GM18951 (cell line): ENCODE measurements around the gene PSMD2.
"Not testable (repeated sequence)": the region's sequence is repeated elsewhere in the genome, so short reads cannot be mapped to it uniquely, and the experiment has no call there.

Source experiments
- POLR2A ChIP-seq: IDR thresholded peaks from 4 replicates; pipeline ENCODE4 v1.6.1; 2011; ENCODE audit warnings: mild to moderate bottlenecking; ENCODE audit not compliant: insufficient read length, insufficient read depth; ENCODE audit errors: extremely low read depth
- in situ Hi-C: fragments of 300-500 bp; cut with MboI; formaldehyde crosslinking; loops from one replicate; pipeline ENCODE4 v1.12.0; 2022; ENCODE audit warnings: low sequenced_read_pairs, mixed read lengths, inconsistent platforms; ENCODE audit not compliant: unreplicated experiment

The PSMD2 gene

DNA sequence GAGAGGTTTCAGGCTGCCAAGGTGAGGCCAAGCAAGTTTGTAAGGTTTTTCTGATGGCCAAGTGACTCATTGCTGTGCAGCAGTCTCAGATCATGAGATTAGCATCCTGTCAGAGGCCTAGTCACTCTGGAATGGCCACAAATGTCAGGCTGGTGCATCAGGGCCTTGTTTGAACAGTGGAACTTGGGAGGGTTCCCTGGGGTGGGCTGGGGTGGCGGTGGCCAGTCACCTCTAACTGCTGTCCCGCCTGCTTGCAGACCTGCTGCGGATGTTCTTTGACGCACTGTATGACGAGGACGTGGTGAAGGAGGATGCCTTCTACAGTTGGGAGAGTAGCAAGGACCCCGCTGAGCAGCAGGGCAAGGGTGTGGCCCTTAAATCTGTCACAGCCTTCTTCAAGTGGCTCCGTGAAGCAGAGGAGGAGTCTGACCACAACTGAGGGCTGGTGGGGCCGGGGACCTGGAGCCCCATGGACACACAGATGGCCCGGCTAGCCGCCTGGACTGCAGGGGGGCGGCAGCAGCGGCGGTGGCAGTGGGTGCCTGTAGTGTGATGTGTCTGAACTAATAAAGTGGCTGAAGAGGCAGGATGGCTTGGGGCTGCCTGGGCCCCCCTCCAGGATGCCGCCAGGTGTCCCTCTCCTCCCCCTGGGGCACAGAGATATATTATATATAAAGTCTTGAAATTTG is 35.6 kb downstream of the PSMD2 start:
- in situ Hi-C loops: no loop called here
- TF ChIP-seq POLR2A: no peak

DNA sequence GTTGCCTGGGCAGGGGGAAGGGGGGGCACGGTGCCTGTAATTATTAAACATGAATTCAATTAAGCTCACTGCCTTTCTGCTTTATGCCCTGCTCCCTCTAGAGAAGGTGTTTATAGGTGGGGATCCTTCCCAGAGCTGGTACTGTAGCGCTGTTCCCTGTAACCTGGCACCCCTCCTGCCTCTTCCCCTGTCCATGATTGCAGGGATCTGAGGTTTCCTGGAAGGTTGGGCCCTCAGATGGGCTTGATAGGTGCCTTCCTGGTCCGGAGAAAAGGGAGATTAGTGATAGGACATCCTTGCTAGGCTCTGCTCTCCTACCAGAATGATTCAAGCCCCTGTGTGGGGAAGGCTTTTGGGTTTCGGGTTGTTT is 36.2 kb downstream of the PSMD2 start:
- in situ Hi-C loops: no loop called here
- no peak for TF ChIP-seq POLR2A

DNA sequence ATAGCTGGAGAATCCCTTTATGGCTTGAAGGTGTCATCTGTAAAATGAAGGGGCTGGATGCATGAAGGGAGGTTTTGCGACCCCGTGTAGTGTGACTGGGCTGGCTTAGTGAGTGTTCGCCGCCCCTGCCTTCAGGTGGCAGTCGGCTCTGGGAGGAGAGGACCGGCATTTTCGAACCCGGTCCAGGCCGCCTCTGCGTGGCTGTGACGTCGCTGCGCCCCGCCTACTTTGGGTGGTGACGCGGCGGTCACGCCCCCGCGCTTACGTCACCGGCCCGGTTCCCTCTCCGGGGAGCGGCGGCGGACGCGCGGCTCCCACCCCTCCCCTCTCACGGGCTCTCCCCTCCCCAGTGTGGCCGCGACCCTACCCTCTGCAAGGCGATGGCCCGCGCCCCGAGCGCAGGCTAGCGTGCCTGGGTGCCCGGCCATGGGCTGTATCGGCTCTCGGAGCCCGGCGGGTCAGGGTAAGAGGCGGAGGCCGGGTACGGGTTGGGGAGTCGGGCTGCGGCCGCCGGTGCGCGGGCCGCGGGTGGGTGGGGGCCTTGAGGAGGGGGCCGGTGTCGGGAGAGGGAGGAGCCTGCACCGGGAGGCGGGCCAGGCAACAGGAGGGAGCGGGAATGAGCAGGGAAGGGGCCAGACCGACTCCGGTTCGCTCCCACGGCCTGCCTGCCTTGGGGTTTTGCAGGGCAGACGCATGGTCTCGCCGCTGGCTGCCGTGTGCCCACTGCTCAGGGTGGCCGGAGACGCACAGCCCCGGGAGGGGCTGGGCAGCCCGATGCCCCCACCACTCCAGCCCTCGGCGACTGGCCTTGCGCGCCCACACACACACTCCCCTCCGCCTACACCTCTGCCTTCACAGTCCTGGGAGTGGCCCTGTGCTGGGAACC is 36.9 kb downstream of the PSMD2 start:
- TF ChIP-seq POLR2A: peak; percentile 52
- in situ Hi-C loops: no loop called here

DNA sequence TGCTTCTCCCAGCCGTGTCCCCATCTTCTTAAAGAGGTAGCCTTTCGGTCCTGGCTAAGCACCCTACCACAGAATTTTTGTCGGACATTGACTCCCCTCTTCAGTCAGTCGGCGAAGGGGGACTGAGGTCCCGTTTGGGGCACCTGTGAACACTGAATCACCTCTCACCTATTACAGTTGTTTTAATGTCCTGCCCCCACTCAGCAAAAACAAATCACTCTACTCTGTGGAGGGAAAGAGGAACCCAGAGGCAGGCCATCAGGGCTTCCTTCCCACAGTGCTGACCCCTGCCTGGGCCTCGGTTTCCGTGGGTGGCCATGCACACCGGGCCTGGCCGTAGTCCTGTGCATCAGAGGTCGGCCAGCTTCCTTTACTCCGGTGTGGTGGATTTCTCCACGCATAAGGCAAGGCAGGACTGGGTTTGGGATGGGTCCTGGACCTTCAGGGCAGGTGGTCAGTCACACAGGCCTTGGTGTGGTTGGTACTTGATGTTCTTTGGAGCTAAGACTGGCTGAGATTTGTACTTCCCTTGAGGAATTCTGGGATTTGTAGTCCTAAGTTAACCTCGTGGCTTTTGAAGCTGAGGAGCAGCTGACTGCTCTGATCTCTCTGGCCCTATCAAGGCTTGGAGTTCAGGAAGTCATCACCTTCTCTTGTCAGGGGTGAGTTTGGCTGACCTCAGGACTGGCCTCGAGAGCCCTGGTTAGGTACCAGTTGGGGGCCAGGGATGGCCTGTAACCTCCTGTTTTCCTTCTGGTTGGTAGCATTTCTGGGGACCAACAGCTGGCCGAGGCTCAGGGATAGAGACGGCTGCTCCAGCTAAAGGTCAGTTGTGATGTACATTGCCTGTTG is 37.7 kb downstream of the PSMD2 start:
- no peak for TF ChIP-seq POLR2A
- in situ Hi-C loops: no loop called here

DNA sequence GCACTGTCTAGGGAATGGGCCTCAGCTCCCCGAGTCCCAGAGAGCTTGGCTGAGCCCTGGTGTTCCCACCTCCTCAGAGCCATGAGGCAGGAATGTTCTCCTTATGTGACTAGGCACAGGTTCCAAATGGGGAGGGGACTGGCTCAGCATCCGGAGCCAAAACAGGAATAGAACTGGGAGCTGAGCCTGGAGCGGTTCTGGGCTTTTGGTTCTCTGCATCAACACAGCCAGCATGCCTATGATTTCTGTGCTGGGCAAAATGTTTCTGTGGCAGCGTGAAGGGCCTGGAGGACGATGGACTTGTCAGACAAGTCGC is 38.3 kb downstream of the PSMD2 start, which contains the start of gene FAM131A:
TSS of gene FAM131A (plus strand) at position 202 of the 316 bp plus-strand sequence. CDS start at position 233, 31 bp downstream.
- TF ChIP-seq POLR2A: no peak
- in situ Hi-C loops: no loop called here

DNA sequence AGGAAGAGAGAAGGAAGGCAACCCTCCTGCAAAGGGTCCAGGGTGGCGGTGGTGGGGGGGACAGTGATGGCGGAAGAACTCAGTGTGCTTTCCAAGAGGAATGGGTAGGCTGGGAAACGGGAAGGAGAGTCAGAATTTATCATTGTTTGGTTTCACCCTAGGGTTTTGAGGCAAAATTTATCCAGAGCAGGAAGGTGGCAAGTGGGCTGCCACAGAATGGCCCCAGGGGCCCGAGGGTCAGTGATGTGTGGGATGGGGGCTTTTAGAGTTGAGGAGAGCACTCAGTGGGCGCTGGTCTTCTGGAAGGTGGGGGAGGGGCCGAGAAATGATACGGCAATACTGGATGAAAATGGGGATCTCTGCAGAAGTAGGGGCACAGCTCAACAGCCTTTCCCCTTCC is 38.9 kb downstream of the PSMD2 start:
- no peak for TF ChIP-seq POLR2A
- in situ Hi-C loops: no loop called here

DNA sequence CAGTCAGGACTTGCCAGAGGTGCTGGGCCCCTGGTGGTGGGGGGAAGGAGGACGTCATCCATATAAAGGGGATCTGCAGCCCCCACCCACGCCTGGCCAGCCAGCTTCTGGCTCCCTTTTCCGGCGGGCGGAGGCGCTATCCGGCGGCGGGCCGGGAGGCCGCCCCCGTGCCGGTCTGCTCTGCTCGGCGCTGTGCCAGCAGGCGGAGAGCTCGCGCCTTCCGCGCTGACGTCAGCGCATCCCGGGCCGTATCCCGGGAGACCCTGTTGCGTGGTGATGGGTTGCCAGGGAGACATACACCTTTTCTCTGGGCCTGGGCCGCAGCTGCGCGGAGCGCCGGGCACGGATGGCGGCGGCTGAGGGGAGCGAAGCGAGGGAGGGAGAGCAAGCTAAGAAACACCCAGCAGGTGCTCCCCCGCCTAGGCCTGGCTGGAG is 39.5 kb downstream of the PSMD2 start:
- TF ChIP-seq POLR2A: no peak

DNA sequence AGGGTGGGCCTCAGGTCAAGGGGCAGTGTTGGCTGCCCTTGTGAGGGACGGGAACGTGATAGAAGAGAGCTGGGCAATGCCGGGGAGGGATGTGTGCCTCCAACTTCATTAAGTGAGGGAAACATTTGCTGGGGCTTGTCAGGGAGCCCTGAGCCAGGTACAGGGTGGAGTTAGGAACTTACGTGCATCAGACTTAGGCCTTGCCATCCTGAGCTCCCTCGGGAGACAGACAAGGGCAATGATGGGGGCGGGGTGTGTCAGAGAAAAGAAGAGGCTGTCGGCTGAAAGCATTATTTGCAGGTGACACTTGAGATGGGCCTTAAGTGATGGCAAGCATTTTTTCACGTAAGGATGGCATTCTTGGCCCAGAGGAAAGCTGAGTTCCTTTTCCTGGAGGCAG is 40.0 kb downstream of the PSMD2 start:
- TF ChIP-seq POLR2A: no peak
- in situ Hi-C loops: no loop called here

More for the DNA sequence above, 39.5 kb downstream of the PSMD2 start:
- in situ Hi-C loops: no loop called here

DNA sequence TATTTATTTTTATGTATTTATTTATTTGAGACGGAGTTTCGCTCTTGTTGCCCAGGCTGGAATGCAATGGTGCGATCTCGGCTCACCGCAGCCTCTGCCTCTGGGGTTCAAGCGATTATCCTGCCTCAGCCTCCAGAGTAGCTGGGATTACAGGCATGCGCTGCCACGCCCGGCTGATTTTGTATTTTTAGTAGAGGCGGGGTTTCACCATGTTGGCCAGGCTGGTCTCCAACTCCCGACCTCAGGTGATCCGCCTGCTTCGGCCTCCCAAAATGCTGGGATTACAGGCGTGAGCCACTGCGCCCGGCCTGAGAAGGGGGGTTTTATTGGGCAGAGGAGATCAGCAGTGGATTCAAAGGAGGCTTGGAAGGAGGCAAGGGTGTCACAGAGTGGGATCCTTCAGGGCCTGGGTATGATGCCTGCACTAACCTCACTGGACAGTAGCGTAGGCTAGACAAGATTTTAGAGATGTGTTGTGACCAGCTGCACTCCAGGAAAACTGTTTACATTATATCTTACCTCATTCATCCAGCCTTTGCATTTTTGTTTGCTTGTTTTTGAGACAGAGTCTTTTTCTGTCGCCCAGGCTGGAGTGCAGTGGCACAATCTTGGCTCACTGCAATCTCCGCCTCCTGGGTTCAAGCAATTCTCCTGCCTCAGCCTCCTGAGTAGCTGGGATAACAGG is 40.6 kb downstream of the PSMD2 start:
- in situ Hi-C loops: not testable (repeated sequence)

DNA sequence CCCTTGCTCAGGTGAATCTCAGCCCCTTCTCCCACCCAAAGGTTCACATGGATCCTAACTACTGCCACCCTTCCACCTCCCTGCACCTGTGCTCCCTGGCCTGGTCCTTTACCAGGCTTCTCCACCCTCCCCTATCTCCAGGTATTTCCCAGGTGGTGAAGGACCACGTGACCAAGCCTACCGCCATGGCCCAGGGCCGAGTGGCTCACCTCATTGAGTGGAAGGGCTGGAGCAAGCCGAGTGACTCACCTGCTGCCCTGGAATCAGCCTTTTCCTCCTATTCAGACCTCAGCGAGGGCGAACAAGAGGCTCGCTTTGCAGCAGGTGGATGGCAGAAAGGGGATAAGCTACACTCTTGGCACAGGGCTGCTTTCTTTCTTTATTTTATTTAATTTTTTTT is 42.9 kb downstream of the PSMD2 start:
- TF ChIP-seq POLR2A: no peak
- in situ Hi-C loops: no loop called here

DNA sequence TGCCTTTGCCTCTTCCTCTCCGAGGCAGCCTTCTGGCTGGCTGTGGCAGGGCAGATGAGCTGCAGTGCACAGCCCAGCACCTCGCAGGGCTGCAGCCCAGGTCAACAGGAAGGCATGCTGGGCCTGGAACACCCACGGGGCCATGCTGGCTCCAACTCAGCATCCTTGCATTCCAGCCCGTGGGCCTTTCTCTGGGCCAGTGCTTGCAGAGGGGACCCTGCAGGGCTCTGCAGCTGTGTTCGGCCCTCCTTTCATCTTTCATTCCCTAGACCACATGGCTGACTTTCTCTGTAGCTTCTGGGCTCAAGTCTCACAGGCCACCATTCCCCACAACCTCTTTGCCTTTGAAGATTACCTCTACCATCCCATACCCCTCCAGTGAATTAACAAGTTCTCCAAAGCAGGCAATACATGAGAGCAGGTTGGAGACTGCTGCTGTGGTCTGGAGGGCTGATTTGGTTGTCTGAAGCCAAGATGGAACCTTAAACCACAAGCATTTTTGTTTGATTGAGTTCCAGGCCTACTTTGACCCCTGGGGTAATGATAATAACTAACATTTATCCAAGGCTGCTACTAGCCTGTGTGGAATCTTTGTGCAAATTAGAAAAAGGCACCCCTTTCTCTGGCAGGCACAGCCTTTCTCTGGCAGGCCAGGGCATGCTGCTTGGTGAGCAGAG is 44.3 kb downstream of the PSMD2 start:
- in situ Hi-C loops: no loop called here
- TF ChIP-seq POLR2A: no peak

DNA sequence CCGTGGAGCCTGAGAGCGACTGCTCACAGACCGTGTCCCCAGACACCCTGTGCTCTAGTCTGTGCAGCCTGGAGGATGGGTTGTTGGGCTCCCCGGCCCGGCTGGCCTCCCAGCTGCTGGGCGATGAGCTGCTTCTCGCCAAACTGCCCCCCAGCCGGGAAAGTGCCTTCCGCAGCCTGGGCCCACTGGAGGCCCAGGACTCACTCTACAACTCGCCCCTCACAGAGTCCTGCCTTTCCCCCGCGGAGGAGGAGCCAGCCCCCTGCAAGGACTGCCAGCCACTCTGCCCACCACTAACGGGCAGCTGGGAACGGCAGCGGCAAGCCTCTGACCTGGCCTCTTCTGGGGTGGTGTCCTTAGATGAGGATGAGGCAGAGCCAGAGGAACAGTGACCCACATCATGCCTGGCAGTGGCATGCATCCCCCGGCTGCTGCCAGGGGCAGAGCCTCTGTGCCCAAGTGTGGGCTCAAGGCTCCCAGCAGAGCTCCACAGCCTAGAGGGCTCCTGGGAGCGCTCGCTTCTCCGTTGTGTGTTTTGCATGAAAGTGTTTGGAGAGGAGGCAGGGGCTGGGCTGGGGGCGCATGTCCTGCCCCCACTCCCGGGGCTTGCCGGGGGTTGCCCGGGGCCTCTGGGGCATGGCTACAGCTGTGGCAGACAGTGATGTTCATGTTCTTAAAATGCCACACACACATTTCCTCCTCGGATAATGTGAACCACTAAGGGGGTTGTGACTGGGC is 45.7 kb downstream of the PSMD2 start:
- TF ChIP-seq POLR2A: no peak
- in situ Hi-C loops: no loop called here
